HG02981 (cell line): ENCODE data around the gene TIRAP.
"Not testable (repeated sequence)": the region's sequence is repeated elsewhere in the genome, so short reads cannot be mapped to it uniquely, and the experiment has no call there.

Experiments
- ATAC-seq: cut with Tn5 transposase; IDR thresholded peaks from one replicate; pipeline ENCODE4 v1.9.1; 2021; ENCODE audit warnings: mild to moderate bottlenecking, moderate library complexity; ENCODE audit not compliant: unreplicated experiment

TIRAP gene

GRCh38 chr11:126282361-126282735 lies 545 bp upstream of the TIRAP start:
- no peak for ATAC-seq

- peak; percentile 46 for ATAC-seq
Observed at GRCh38 chr11:126284829-126285228, 1.9 kb downstream of the TIRAP start.

- ATAC-seq, result no peak
Observed at GRCh38 chr11:126288237-126288636, 5.3 kb downstream of the TIRAP start.

GRCh38 chr11:126290887-126291286 lies 8.0 kb downstream of the TIRAP start:
- ATAC-seq, result no peak

- ATAC-seq, result no peak
Observed at GRCh38 chr11:126293726-126294125, 10.8 kb downstream of the TIRAP start.

GRCh38 chr11:126297004-126297403 lies 14.1 kb downstream of the TIRAP start:
- ATAC-seq, result no peak

- peak; percentile 81 for ATAC-seq
Observed at GRCh38 chr11:126303623-126304456, 20.9 kb downstream of the TIRAP start, which contains the start of gene DCPS. TSS of gene DCPS (plus strand) at chr11:126304060. CDS start at chr11:126304081, 21 bp downstream.

GRCh38 chr11:126304457-126305075 lies 21.7 kb downstream of the TIRAP start:
- no peak for ATAC-seq

- peak; percentile 60 for ATAC-seq
Observed at GRCh38 chr11:126305699-126306098, 22.8 kb downstream of the TIRAP start.

- no peak for ATAC-seq
Observed at GRCh38 chr11:126307706-126308105, 24.8 kb downstream of the TIRAP start.

- ATAC-seq, result no peak
Observed at GRCh38 chr11:126308271-126308671, 25.4 kb downstream of the TIRAP start.

- not testable (repeated sequence) for ATAC-seq
Observed at GRCh38 chr11:126308771-126309170, 25.9 kb downstream of the TIRAP start.

- ATAC-seq, result peak; percentile 32
Observed at GRCh38 chr11:126310200-126310991, 27.5 kb downstream of the TIRAP start.

- ATAC-seq, result no peak
Observed at GRCh38 chr11:126310992-126311310, 28.1 kb downstream of the TIRAP start.

- ATAC-seq, result peak; percentile 77
Observed at GRCh38 chr11:126311401-126312291, 28.8 kb downstream of the TIRAP start.

GRCh38 chr11:126312961-126313360 lies 30.1 kb downstream of the TIRAP start:
- ATAC-seq, result no peak

GRCh38 chr11:126313826-126314225 lies 30.9 kb downstream of the TIRAP start:
- no peak for ATAC-seq

GRCh38 chr11:126317432-126317755 lies 34.5 kb downstream of the TIRAP start:
- ATAC-seq, result no peak

- peak; percentile 32 for ATAC-seq
Observed at GRCh38 chr11:126317756-126318573, 35.1 kb downstream of the TIRAP start.
